Activated CD8-positive, alpha-beta memory T cell treated with anti-CD3 and anti-CD28 coated beads, Interleukin-2, amount 50 U/mL, for 1 hour (primary cell): ENCODE data around the gene DNAH3.
"Not testable (repeated sequence)": the region's sequence is repeated elsewhere in the genome, so short reads cannot be mapped to it uniquely, and the experiment has no call there.

Experiments
- DNase-seq: peaks from one replicate; pipeline ENCODE4 v3.0.0-alpha.2; 2020; ENCODE audit errors: extremely low read depth

DNAH3 gene

GRCh38 chr16:20997147-20997546 is 153.5 kb downstream of the DNAH3 start:
- no peak for DNase-seq

- DNase-seq: no peak
These were observed 154.9 kb downstream of the DNAH3 start for GRCh38 chr16:20995711-20996110.

GRCh38 chr16:20989496-20990070 is 161.1 kb downstream of the DNAH3 start:
- DNase-seq: not testable (repeated sequence)

GRCh38 chr16:20987049-20987448 is 163.6 kb downstream of the DNAH3 start:
- DNase-seq: no peak

GRCh38 chr16:20984019-20984418 is 166.6 kb downstream of the DNAH3 start:
- DNase-seq: no peak

- DNase-seq: no peak
These were observed 174.1 kb downstream of the DNAH3 start for GRCh38 chr16:20976576-20976975.

- not testable (repeated sequence) for DNase-seq
These were observed 177.4 kb downstream of the DNAH3 start for GRCh38 chr16:20973201-20973600.

- DNase-seq: no peak
These were observed 179.2 kb downstream of the DNAH3 start for GRCh38 chr16:20971401-20971800.

GRCh38 chr16:20969386-20969785 is 181.3 kb downstream of the DNAH3 start:
- DNase-seq: no peak

GRCh38 chr16:20968765-20969164 is 181.9 kb downstream of the DNAH3 start:
- no peak for DNase-seq

- no peak for DNase-seq
These were observed 189.7 kb downstream of the DNAH3 start for GRCh38 chr16:20960899-20961298.

GRCh38 chr16:20957153-20957552 is 193.5 kb downstream of the DNAH3 start:
- no peak for DNase-seq

GRCh38 chr16:20956319-20956718 is 194.3 kb downstream of the DNAH3 start:
- DNase-seq: no peak

GRCh38 chr16:20954574-20954973 is 196.1 kb downstream of the DNAH3 start:
- DNase-seq: no peak

GRCh38 chr16:20952139-20952920 is 198.3 kb downstream of the DNAH3 start:
- no peak for DNase-seq

- no peak for DNase-seq
These were observed 200.4 kb downstream of the DNAH3 start for GRCh38 chr16:20950294-20950693.

GRCh38 chr16:20949660-20950059 is 201.0 kb downstream of the DNAH3 start:
- DNase-seq: no peak

GRCh38 chr16:20948444-20948843 is 202.2 kb downstream of the DNAH3 start:
- no peak for DNase-seq

GRCh38 chr16:20946015-20946629 is 204.5 kb downstream of the DNAH3 start:
- no peak for DNase-seq

- DNase-seq: not testable (repeated sequence)
These were observed 205.1 kb downstream of the DNAH3 start for GRCh38 chr16:20945575-20945875.

- DNase-seq: no peak
These were observed 205.6 kb downstream of the DNAH3 start for GRCh38 chr16:20944861-20945574.

GRCh38 chr16:20942256-20942655 is 208.4 kb downstream of the DNAH3 start:
- DNase-seq: no peak

- no peak for DNase-seq
These were observed 209.1 kb downstream of the DNAH3 start for GRCh38 chr16:20941636-20941926.
